LNCaP clone FGC (cell line): ENCODE data around the gene GFOD1.
"Not testable (repeated sequence)": the region's sequence is repeated elsewhere in the genome, so short reads cannot be mapped to it uniquely, and the experiment has no call there.

Experiments
- DNase-seq: peaks from one replicate; pipeline ENCODE4 v3.0.0-alpha.2; 2011; ENCODE audit warnings: low read depth
- H3K4me3 ChIP-seq: 2 replicates; pipeline ENCODE4 v1.5.1; 2011; ENCODE audit warnings: mild to moderate bottlenecking, low read depth, low read length, control low read depth
- CTCF ChIP-seq: IDR thresholded peaks from 2 replicates; pipeline ENCODE4 v1.5.1; 2012; ENCODE audit warnings: mild to moderate bottlenecking; ENCODE audit not compliant: control insufficient read depth, insufficient read depth; ENCODE audit errors: extremely low read depth

GFOD1 gene

GRCh38 chr6:13461307-13461706 is 26.1 kb downstream of the GFOD1 start:
- no peak overlapping the region for H3K4me3 ChIP-seq
- no peak for DNase-seq
- TF ChIP-seq CTCF: no peak

- not testable (repeated sequence) for H3K4me3 ChIP-seq, DNase-seq
Measured at GRCh38 chr6:13460289-13460688, 27.1 kb downstream of the GFOD1 start.

- H3K4me3 ChIP-seq: no peak overlapping the region
- no peak for TF ChIP-seq CTCF
- no peak for DNase-seq
Measured at GRCh38 chr6:13457577-13457976, 29.8 kb downstream of the GFOD1 start.

- TF ChIP-seq CTCF: no peak
- no peak overlapping the region for H3K4me3 ChIP-seq
Measured at GRCh38 chr6:13455552-13455966, 31.8 kb downstream of the GFOD1 start.

DNA sequence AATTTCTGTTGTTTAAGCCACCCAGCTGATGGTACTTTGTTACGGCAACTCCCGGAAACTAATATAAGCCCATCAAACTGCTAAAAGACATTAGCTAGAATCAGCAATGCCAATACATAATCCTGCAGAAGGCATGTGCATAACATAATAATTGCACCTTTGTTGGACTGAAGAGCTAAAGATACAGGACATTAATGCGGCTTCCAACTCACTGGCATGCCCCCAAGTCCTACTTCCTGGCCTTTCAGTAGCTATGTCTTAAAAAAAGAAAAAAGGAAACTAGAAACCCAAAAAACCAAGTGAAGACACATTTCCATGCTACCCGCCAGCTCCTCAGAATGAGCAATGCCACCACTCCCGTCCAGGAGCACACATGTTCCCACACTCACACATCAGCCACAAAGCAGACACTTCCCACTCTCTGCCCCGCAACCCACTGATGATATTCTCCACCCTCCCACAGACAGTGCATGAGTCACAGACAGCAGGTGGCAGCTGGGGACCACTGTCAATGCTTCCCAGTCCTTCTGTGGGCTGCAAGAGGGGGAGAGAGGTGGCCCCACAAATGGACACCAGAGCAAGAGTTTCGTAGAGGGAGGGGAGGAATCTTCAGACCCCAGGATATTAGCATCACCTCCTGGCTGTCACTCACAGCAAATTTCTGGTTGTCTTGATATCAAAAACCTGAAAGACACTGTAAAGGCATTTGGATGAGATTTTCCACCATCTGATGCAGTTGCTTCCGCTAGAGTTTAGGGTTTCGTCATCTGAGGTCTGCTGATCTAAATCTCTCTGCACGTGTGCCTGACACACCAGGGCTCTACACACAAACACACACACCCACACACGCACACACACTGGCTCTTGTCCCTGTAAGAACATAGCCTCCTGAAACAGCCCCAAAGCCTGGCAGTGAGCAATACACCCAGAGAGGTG is 32.8 kb downstream of the GFOD1 start:
- no peak for DNase-seq
- no peak for TF ChIP-seq CTCF
- no peak overlapping the region for H3K4me3 ChIP-seq

More at GRCh38 chr6:13455552-13455966, 31.8 kb downstream of the GFOD1 start:
- DNase-seq: no peak

DNA sequence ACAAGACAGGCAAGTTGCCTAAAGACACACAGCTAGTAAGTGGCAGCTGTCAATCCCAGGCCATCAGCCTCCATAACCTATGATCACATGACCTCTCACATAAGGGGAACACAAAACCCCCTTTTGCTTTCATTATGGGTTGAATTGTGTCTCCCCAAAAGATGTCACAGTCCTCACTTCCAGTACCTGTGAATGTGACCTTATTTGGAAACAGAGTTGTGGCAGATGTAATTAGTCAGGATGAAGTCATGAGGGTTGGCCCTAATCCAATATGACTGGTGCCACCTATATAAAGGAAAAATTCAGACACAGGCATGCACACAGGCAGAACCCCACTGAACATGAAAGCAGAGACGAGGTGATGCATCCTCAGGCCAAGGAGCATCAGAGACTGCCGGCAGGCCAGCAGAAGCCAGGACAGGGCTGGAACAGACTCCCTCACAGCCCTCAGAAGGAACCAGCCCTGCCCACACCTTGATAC is 33.6 kb downstream of the GFOD1 start:
- peak; percentile 23 for DNase-seq
- H3K4me3 ChIP-seq: no peak overlapping the region
- TF ChIP-seq CTCF: no peak

DNA sequence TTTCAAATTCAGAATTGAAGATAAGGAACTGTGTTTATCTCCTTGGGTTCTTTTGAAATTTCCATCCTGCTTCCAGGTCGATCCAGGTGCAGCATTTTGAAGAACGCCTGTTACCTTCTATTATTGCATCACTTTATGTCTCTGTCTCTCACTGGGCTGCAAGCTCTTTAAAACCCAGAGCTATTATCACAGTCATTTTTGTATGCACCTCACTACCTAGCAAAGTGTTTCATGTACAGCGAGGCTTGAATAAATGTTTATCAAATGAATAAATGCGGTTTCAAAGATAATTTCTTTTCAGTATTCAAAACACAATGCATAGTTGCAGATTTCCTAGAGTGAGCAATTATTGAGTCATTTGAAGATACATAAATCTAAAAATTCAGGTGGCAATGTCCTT is 34.2 kb downstream of the GFOD1 start:
- no peak for TF ChIP-seq CTCF
- DNase-seq: no peak
- no peak overlapping the region for H3K4me3 ChIP-seq
